ENCODE measurements around the gene C3orf18.

The C3orf18 gene

DNA sequence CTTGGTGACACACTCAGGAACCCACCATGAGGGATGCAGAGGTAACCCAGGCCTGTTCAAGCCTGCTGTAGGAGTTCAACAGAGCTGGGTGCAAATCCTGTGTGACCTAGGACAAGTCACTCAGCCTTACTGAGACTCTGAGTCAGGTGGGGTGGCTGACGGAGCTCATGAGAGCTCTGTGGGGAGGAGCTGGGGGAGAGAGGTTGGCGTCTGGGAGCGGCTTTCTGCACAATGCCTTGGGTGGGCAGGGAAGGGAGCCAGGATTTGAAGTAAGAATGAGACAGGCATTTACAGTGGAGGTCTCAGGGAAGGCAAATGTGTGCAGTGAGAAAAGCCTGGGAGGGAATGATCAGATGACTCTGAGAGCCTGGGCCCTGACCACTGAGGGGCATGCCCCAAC, 18.3 kb downstream of the C3orf18 start:
- DNase-seq = no peak

DNA sequence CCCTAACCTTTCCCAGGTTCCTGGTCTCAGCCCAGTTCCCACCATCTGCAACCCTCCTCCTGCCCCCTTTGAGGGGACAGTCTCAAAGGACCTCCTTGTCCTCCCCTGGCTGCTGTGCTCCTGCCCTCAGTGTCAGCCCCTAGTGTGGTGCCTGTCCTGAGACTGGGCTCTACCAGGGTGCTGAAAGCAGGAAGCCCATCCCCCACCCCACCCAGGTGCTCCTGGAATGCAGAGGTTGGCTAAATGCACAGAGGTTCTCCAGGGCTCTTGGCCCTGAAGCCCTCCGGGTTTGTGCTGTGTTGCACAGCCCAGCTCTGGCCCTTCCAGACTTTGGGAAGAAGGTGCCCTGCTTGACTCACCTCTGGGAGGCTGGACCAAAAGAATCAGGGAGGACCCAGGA, 21.8 kb downstream of the C3orf18 start:
- no peak for DNase-seq

DNA sequence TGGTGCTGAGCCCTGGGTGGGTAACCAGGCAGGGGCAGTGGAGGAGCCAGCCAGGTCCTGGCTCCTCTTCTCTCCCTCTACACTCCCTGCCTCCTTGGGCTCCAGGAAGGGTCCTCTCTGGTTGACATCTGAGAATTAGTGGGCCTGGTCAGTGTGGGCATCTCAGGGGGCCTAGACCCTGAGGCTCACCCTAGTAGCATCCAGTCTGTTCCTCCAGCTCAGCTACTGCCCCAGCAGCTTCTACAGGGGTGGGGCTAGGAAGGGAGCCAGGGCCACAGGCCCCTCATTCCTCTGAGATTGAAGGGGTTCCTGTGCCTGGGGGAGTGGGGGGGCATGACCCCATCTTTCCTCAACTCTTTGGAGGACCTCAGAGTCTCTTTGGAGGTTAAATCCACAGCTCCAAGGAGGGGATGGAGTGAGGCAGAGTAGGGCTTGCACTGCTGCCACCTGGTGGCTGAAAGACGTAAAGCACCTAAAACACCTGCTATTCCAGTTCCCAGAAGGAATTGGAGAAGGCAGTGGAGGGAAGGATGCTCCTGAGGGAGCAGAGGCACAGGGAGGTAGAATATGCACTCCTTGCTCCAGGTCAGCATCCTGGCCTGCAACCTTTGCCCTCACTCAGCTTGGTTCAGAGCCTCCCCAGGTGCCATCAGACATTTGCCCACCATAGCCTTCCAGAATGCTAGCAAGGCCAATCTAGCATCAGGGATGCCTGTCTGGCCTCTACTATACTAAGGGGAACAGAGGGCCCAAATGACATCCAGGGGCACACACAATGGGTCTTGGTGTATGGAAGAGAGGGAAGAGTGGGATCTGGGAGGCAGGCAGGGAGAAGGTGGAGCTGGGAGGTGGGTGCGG, 25.1 kb downstream of the C3orf18 start:
- DNase-seq = no peak

DNA sequence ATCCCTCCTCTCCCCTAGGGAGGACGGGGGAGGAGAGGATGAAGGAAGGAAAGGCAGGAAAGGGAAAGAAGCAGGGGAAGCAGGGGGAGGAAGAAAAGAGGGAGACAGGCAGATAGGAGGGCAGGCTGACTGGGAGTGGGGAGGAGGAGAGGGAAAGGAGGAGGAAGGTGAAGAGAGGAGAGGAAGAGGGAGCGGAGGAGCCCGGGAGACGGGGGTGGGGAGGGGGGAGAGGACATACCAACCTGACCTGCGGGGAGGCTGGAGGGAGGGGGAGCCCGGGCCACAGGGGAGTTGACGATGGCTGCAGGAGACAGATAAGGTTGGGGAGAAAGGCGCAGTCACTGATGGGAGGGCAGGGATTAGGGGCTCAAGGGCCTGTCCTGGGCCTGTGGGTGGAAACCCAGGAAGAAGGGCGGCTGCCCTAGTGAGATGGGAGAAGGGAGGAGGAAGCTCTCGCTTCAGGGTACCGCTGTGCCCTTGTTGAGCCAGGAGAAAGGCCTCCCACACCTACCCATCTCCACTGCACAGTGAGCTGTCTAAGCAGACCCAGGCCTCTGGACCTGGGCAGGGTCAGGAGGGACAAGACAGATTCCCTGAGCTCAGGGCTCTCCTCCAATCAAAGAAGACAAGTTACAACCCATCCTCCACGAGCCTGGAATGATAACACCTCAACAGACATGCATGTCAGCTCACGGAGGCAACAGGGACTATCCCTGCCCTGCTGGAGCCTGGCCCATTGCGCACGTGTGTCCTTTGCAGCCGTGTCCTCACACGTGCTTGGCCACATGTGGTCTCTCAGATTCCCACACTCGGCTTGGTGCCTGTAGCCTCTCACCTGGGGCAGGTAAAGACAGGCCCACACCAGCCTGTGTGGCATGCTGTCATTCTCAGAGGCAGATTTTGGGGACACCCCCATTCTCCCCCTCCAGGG, 27.9 kb downstream of the C3orf18 start:
- no peak for DNase-seq

DNA sequence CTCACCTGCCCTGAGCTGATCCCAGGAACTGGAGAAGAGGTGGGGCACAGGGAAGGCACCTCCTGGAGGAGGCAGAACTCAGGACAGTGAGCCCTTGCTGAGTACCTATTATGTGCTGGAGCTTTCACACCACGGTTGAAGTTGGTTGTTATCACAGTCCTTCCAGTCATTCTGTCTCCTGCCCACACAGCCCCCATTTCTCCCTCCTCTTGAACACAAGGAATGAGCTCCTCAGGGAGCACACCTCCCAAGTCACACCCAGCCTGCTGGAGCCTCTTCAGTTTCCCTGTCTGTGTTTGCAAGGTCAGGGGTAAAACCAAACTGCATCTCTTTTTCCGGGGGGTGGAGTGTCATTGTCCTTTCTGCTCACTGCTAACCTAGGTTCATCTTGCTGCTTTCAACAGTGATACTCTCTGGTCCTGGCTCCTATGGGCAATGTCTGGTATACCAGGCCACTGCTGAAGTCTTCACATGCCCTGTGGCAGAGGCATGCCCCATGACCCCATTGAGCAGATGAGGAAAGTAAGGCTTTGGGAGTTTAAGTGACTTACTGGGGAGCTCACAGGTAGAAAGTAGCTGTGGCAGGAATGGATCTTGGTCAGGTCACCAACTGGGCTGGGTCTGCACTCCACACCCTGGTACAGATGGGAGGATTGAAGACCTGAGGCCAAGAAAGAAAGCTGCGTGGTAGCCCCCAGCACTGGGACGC, 30.0 kb downstream of the C3orf18 start:
- DNase-seq = no peak

DNA sequence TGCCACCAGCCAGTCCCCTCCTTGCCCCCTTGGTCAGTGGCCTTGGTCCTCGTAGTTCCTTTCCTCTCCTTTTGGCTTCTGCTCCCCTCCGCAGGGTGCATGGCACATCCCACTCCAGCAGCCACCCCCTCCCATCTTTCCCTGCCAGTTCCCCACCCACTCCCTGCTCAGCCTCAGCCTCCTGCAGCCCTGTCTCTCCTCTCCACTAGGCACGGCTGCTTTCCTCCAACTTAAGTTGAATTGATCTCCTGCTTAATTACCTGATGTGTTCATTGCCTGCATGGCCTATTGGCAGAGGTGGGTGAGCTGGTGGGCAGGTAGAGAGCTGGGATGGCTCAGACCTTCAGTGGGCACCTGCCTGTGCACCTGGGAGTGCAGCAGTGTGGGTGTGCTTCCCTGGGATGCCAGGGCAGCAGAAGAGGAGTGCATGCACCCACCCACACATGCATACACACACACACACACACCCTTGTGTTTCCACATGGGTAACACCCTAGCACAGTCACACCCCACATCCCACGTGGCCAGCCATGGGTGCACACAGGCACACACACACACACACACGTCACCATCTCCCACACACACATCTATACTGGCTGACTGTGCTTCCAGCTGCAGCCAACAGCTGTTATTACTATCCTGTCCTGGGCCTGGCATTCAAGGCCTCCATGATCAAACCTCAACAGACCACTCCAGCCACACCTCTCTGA, 30.9 kb downstream of the C3orf18 start:
- no peak for DNase-seq

DNA sequence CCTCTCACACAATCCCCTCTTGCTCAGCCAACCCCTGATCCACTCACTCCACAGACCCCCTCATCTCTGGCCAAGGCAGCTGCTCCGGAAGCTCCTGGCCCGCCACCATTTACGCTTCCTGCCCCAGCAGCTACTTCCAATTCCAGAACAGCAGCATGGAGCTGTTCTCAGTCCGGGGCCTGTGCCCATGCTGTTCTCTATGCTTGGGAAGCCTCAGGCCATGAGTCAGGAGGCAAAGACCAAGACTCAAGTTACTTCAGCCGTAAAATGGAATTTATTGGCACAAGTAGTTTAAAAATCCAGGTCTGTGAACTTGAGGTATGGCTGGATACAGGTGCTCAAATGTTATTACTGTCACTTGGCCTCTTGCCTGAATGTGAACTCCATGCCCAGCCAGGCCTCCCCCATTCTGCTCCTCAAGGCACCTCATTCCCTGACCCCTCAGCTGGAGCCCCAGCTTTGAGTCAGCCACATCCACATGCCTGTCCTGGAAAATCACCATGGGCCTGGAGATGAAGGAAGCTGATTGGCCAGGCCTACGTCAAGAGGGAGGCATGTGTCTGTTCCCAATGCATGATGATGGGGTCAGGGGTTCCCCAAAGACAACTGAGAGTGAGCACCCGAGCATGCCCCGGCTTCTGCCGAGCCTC, 32.7 kb downstream of the C3orf18 start:
- no peak for DNase-seq

DNA sequence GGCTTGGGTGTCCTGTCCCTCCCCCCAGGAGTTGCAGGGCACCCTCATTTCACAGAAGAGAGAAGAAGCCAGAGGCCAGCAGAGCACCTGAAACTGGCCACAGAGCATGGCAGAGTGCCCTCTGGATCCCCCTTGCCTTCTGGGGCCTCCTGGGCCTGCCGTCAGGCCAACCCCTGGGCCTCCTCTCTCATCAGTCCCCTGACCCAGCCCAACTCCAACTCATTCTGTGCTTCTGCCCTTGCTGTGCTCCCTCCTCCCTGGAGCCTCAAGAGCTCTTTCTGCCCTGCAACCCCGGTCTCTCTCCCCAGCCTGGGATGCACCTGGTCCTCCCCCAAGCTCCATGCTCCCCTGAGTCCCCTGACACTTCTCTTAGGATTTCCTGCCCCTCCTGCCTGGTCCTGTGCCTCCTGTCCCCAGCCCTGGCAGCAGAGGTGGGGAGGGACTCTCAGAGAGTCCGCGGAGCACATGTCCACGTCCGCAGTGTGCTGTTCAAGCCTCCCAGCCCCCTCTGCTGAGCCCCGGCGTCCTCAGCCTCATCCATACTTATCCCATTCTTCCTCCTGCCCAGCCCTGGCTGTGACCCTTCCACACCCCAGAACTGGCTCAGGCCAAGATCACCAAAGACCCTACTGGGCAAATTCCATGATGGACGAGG, 33.6 kb downstream of the C3orf18 start:
- no peak for DNase-seq

DNA sequence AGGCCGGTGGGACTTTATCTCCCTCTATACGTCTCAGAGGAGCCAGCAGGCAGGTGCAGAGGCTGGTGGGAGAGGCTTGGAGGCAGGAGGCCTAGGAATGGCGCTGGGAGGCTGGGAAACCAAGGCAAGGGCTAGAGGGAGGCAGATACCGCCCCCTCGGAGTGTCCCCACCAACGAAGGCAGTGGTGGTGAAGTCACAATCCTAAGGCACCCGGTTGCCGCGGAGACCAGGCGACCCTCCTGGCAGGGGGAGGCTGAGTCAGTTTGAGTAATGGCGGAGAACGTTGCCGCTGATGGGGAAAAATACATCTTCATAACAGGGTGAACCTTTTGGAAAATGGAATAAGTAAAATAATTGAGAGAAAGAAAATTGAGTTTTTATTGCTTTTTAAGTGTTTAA, 34.2 kb downstream of the C3orf18 start:
- no peak for DNase-seq

DNA sequence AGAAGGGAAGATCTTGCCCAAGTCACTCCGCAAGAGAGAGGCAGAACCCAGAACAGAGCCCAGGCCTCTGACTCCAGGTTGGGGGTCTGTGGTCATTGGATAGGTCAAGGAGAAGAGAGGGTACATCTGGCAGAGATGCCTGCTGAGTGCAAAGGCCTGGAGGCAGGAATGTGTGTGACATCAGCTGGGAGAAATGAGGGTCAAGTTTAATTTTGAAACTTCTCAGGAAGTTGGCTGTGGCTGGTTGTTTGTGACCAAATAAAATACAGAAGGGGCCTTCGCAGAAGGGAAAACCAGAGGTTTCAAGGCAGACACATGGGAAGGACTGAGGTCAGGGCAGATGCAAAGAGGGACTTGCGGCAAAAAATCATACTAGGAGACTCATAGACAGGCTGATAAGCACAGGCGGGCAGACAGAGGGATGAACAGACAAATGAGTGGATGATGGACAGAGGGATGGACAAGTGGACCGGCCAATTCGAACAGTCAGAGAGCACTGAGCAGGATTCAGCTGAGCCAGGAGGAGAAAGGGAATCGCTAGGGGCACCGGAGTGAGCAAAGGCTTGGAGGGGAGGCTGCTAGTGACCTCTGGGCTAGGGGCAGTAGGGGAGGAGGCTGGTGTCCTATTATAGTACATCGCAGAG, 35.4 kb downstream of the C3orf18 start:
- no peak for DNase-seq

DNA sequence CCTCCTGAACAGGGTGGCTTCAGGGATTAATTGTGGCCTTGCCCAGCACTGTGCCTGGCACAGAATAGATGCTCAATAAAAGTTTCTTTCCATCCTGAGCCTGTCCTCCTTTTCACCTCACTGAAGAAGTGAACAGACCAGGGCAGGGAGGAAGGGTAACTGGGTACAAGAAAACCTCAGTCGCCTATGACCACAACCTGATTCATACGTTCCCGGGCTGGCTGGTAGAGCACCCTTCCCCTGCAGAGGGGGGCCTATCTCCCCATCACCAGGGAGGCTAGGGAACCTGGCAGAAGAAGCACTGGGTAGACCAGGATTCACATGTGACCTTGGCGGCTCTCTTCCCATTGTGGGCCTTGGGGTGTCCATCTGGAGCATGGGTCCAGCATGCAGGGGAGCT, 36.3 kb downstream of the C3orf18 start:
- no peak for DNase-seq

DNA sequence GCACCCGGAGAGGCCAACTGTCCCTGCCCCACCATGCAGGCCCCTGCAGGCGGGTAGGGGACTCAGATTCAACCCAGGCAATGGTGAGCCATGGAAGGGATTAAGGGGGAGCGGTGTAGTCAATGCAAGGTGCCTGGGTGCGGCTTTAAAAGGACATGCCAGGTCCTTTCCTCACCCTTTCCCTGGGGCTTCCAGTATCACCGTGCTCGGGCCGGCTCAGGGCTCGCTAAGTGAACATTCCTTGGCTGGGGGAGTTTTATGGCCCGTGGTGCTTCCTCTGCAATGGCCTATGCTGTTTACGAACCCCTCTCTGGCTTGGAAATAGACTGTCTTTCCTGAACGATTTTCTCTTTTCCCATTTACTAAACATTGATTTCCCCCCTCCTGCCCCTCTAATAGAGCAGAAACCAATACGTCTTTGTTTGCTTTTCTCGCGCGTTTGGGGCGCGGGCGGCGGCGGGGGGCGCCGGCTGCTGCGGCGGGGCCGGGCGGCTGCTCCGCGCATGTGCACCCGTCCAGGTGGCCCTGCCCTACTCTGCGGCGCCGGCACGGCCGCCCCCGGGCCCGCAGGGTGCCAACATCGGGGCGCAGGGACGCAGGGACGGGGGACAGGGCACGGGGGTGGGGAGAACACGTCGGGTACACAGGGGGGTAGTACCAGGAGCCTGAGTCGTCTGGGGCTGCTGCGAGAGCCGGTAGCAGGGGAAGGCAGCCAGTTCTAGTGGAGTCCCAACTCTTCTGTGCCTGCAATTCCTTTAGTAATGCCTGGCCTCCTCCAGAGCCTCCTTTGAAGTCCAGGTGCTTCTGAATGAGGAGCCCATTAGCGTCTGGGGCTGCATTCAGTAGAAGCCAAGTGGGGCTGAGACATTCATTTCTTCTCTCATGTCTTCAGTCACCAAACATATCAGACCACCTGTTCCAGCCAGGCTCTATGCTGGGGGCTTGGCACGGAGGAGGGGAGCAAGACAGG, 37.3 kb downstream of the C3orf18 start:
- DNase-seq = no peak

DNA sequence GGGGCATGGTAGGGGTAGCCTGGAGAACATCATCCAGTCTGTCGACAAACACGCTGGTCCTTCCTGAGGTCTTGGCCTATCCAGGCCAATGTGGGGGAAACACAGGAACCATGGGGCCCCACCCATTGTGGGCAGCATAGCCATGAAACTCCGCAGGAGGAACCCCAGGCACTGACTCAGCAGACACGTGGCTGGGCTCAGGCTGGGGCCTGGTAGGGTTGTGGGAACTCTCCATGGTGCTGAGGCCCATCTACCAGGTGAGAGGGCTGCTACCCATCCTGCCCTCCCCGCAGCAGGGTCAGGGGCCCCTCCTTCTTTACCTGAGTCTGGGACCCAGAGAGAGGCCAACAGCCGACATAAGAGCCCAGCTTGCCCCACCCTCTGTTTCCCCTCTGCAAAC, 41.6 kb downstream of the C3orf18 start:
- DNase-seq = no peak

DNA sequence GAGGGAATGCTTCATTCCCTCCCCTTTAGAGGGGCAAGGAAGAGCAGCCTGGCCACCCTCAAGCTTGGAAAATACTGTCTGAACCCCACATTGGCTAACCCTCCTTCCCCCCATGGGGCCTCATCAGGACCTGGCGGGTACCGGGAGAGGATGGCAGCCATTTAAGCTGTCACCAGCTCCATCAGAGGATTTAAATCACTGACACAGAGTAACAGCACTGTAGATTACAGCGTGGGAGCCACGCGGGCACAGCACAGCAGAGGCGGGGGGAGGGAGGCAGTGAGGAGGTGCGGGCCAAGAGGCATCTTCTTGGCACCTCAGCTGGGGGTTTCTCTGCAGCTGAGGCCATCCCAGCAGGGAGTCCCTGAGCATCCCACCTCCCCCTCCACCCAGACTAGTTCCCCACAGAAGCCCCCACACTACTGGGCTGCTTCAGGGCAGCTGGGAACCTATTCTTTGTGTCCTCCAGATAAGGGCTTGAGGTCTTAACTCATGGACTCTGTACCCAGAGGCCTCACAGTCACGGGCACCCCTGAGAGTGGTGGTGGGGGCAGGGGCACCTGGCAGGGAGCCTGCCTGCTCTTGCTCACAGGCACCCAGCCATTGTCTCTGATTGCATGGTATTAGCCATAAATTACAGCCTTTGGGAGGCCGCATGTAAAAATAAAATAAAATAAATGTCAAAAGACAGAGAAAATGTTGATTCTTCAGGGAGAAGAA, 42.2 kb downstream of the C3orf18 start:
- DNase-seq = no peak

DNA sequence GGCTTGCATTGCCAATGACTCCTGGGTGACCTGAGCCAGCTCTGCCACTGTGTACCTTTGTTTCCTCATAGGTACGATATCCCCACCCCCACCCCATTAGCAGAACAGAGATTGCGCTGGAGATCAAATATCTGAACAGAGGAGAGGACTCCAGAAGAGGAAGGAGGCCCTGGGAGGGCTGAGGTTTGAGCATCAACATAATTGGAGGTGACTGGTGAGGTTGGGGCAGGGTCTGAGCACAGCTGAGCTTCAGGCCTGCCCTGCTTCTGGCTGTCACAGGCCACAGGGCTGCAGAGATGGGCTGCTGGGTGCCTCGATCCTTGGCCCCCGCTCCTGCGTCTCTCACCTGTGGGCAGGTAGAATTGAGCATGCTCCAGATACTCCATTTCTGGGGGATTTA, 42.8 kb downstream of the C3orf18 start:
- DNase-seq = no peak

DNA sequence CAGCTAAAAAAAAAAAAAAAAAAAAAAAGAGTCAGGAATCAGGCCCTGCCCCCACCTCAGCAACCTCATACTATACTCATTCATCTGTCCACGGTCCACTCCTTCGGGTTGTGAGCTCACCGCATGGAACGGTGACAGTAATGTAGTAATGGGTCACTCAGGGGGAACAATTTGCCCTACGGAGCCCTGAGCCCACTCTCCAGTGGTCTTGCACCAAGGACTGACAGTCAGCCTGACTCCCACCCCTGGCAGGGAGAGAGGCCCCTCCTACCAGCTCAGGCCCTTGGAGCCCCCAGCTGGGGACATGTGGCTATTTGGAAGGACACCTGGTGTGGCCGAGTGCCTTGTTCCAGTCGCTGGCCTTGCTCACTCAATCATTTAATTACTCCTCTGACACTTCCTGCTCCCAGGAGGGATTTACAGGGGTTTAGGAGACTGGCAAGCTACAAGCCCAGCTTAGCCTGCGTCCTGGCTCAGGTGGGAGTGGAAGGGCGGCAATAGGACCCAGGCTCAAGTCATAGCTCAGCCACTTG, 44.2 kb downstream of the C3orf18 start:
- no peak for DNase-seq

DNA sequence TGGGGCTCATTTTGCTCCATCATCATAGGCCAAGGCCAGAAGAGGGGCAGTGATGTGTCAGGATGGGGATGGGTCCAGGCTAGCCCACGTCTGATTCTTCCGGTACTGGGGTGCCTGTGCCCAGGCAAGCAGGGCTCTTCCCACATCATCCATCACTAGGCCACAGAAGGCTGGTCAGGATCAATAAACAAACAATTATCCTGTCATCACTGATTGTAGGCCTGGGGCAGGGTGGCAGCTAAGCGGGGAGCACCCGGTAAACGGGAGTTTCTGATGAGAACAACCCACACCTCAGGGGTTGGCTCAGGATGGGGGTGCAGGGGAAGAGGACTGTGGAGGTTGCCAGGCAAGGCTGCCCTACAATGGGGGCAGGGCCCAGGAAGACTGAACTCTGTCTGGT, 46.0 kb downstream of the C3orf18 start:
- no peak for DNase-seq

DNA sequence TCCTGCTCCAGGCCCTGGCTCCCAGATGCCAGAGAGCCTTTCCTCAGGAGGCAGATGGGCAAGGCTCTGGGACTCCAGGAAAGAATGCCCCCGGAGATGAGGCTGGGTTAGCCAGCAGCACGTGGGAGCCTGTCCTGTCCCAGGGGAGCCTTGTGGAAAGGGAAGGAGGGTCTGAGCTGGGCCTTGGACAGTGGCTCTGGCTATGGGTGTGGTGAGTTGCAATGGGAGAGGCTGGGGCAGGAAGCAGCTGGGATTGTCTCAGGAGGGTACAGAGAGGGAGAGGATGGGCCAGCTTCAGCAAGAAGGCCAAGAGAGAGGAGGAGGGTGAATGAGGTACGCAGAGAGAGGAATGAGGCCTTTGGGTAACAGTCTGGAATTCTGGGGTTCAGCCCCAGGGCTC, 46.7 kb downstream of the C3orf18 start:
- DNase-seq = no peak

All from NCI-H2081 treated with DMSO at 0.1 percent for 48 hours (cell line).